HG03354 (cell line): Measurements from ENCODE around the gene NQO1.
"Not testable (repeated sequence)": the region's sequence is repeated elsewhere in the genome, so short reads cannot be mapped to it uniquely, and the experiment has no call there.

Experiments
- ATAC-seq: cut with Tn5 transposase; IDR thresholded peaks from one replicate; pipeline ENCODE4 v1.9.1; 2021; ENCODE audit warnings: mild to moderate bottlenecking; ENCODE audit not compliant: unreplicated experiment, poor library complexity, severe bottlenecking

NQO1 gene

DNA sequence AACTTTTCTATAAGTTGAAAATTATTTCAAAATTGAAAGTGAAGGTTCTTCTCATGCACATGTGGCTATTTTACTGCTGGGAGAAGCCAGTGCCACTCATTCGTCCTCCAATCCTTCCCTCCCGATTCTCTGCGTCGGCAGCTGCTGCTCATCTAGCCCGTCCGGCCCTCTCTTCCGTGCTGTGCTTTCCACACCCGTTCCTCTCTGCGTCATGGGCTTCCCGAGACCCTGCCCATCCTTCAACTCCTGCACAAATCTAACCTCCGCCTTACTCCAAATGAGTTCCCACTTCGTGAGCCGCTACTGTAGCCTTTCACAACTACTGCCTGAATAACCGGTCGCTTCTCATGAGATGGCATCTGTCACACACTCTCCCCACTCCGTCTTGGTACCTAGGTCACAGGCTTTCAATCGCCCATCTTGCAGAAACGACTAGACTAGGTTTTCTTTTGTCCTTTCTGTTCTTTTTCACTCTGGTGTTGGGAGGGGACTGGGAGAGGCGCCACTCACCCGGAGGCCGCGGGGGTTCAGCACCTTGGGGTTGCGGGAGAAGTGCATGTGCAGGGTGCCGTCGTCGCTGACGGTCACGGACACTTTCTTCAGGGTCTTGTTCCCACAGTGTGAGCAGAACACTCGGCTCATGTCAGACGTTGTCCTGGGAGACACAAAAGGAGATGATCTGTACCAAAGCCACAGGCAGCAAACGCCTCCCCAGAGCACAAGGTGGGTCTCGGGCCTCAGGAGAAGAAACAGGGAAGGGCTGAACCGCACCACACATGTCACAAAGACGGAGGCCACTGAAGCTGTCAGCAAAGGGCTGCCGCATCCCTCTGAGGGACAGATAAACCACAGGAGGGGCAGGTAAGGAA lies 18.2 kb upstream of the NQO1 start:
- no peak for ATAC-seq

DNA sequence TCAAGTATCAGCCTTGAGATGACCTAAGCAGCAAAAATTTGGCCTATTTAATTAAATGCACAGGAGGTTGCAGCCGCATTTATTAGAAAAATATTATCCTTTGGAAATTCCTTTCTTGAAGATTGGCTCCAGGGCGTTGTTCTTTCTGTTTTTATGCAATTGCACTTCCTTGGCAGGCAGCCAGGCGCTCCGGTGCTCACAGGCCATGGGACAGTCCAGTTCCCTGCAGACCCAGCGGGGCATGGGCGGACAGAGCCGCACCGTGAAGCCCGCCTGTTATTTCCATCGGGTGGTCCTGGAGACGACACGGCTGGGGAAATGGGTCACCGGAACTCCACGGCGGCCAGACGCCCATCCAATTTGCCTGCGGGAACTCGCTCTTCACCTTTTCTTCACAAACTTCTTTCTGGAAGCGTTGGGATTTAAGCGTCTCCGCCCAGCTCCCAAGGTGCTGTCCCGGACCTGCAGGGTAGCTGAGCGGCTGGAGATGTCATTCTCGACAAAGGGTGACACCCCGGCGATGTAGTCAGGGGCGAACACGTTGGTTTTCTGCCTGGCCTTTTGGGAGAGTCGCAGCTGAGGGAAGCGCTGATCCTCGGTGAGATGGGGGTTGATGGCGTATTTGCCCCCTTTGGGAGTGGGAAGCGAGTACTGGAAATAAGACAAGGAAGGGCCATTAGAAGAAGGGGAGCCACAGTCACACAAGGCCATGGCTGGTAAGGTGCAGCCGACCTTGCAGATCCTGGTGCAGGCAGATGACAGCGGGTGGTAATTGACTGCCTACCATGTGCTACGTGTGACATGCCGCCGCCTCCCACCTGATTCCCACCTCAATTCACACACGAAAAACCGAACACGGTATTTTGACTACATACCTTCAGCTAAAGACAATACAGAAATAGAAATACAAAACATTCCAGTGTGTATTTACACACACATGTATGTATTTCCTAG lies 15.9 kb upstream of the NQO1 start:
- no peak for ATAC-seq

DNA sequence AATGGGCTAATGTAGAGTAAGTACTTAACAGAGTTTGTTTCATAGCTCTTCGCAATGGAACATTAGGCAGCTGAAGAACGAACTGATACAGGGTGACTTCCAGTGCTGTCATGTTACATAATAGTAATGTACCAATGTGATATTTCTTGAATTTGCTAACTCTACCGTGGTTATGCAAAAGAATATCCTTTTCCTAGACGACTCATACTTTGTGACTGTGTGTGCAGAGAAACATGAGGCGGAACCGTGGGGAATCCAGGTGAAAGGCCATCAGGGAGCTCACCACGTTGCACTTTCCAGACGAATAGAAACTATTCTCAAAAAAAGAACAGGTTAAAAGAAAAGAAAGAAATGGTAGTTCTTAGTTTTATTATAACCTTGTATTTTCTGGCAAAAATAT lies 15.2 kb upstream of the NQO1 start:
- ATAC-seq, result no peak

DNA sequence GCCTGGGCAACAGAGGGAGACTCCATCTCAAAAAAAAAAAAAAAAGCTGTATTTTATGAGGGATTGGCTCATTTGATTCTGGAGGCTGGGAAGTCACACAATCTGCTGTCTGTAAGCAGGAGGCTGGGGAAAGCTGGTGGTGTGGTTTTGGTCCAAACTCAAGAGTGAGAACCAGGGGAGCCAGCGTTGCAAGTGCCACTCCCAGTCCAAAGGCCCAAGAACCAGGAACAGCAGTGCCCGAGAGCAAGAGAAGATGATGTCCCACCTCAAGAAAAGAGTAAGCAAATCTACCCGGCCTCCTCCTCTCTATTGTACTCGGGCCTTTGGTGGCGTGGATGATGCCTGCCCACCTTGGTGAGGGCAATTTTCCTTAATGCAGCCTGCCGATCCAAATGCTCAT lies 5.7 kb upstream of the NQO1 start:
- no peak for ATAC-seq

- not testable (repeated sequence) for ATAC-seq
Measured at GRCh38 chr16:69731280-69731679, 4.9 kb upstream of the NQO1 start.

GRCh38 chr16:69729030-69729429 lies 2.7 kb upstream of the NQO1 start:
- not testable (repeated sequence) for ATAC-seq

- no peak for ATAC-seq
Measured at GRCh38 chr16:69727916-69728270, 1.5 kb upstream of the NQO1 start.

DNA sequence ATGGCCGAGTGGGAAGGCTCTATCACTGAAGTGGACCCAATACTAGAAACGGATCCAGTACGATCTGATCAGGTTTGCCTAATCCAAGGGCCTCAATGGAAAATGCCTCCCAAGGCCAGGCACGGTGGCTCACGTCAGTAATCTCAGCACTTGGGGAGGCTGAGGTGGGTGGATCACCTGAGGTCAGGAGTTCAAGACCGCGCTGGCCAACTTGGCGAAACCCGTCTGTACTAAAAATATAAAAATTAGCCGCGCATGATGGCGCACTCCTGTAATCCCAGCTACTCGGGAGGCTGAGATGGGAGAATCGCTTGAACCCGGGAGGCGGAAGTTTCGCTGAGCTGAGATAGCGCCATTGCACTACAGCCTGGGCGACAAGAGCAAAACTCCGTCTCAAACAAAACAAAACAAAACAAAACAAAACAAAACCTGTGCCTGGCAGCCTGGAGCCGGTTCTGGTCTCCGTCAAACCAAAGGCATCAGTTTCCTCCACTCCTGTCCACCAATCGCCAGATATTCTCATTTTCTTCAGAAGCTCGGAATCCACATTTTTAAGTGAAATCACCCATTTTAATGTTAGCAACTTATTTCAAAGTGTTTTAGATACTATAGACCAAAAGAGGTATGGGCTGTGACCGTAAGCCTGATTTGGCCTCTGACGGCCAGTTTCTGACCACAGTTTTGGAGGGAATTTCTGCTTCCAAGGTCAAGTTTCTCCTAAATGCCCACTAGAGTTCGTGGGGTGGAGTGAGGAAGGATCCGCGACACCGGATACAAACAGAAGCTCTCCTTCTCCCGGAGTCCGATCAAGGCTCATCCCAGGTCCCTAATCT lies 664 bp downstream of the NQO1 start:
- ATAC-seq, result no peak

- ATAC-seq, result no peak
Measured at GRCh38 chr16:69724981-69725479, 1.3 kb downstream of the NQO1 start.

GRCh38 chr16:69724414-69724873 lies 1.9 kb downstream of the NQO1 start:
- ATAC-seq, result no peak

GRCh38 chr16:69721441-69721957 lies 4.9 kb downstream of the NQO1 start:
- no peak for ATAC-seq

GRCh38 chr16:69720822-69721430 lies 5.4 kb downstream of the NQO1 start:
- no peak for ATAC-seq

DNA sequence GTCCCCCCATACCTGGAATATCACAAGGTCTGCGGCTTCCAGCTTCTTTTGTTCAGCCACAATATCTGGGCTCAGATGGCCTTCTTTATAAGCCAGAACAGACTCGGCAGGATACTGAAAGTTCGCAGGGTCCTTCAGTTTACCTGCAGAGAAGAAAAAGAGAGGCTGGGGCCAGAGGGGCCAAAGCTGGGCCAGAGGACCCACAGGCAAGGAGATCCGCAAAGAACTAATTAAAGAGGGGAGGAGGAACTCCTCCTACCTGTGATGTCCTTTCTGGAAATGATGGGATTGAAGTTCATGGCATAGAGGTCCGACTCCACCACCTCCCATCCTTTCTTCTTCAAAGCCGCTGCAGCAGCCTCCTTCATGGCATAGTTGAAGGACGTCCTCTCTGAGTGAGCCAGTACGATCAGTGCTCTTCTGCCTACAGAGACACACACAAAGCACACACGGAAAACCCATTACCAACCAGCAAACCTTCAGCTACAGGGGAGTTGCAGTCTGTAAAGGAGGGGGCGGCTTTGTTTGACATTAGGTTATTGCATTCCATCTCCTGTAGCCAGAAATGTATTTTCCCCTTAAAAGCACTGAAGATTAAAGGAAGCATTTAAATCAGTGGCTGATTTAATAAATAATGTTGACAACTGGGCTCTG lies 8.1 kb downstream of the NQO1 start:
- no peak for ATAC-seq

DNA sequence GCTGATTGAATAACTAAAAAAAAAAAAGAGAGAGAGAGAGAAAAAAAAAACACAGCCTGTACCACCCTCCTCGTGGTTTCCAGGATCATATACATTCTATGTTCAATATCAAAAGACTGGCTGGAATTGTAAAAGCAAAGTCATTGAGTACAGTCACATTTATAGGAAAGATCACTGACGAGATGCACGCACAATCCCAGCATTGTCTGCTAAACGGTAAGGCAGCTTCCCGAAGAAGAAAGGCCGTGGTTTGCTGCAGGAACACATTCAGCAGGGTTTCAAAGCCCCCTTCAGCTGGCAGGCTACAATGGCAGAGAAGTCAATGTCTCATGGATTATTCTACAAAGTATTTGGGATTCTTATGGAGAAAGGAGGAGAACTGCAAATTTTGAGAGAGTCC lies 9.3 kb downstream of the NQO1 start:
- no peak for ATAC-seq

DNA sequence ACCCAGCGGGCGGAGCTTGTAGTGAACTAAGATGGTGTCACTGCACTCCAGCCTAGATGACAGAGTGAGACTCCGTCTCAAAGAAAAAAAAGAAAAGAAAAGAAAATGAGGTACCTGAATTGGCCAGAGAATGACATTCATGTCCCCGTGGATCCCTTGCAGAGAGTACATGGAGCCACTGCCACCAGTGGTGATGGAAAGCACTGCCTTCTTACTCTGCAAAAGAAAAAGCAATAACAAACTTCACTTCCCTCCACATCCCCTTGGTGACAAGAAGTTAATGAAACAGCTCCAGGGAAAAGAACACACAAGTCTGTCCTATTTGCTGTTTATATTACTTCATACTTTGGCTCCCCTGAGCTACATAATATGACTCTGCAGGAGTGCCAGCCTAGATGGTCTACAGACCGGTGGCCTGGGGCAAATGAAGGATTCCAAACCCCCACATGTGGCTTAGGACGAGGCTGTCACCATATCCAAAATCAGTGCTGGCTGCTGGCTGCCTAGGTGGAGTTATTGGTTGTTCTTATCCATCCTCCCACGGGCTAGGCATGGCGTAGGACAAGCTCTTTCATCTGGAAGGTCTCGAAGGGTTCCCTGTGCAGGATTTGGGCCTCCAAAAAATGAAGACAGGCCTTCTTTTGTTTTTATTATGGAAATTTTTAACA lies 13.3 kb downstream of the NQO1 start:
- no peak for ATAC-seq

DNA sequence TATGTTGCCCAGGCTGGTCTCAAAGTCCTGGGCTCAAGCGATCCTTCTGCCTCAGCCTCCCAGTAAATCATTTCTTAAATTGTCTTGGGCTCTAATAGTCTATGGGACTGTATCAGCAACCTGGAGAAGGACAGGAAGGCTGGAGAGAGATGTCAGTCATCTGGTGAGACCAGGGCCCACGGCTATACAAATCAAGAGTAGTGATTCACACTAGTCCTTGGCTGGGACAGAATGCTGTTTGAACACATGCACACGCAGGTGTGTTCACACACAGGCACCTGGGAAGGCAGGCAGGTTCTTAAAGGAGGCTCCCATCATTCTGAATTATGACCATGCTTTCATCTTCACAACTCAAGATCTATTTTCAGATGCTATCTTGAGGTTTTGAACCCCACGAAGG lies 14.1 kb downstream of the NQO1 start:
- no peak for ATAC-seq

GRCh38 chr16:69711115-69711740 lies 15.1 kb downstream of the NQO1 start:
- no peak for ATAC-seq
